ENCODE results near the gene DUSP16.
A peak's percentile ranks its signal among the peaks of the same experiment; 100 is the strongest.

Gene DUSP16

DNA sequence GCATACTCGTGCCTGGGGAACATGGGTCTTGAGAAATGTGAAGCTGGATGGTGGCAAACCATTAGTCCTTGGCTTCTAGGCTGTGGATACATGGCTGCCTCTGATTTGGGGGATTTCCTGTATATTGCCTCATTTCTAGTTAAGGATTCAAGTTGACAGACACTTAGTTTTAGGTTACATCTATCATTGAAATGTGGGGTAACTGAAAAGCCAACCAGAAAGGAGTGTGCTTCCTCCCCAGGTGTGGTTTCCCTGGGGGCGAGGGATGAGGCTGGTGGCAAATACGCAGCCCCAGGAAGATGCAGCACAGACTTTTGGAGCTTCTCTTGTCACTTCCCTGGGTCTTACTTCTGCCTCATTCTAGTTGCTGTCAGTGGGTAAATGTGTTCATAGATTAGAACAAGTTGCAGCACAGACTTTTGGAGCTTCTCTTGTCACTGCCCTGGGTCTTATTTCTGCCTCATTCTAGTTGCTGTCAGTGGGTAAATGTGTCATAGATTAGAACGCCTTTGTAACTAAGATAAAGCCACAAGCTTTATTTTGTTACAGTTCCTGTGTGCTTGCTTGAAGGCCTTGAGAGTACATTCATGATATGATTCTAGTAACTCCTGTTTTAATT is 120.7 kb downstream of the DUSP16 start:
- H3K27ac ChIP-seq = peak overlapping the region; percentile 58 to 80
- TF ChIP-seq, protein P1, sequence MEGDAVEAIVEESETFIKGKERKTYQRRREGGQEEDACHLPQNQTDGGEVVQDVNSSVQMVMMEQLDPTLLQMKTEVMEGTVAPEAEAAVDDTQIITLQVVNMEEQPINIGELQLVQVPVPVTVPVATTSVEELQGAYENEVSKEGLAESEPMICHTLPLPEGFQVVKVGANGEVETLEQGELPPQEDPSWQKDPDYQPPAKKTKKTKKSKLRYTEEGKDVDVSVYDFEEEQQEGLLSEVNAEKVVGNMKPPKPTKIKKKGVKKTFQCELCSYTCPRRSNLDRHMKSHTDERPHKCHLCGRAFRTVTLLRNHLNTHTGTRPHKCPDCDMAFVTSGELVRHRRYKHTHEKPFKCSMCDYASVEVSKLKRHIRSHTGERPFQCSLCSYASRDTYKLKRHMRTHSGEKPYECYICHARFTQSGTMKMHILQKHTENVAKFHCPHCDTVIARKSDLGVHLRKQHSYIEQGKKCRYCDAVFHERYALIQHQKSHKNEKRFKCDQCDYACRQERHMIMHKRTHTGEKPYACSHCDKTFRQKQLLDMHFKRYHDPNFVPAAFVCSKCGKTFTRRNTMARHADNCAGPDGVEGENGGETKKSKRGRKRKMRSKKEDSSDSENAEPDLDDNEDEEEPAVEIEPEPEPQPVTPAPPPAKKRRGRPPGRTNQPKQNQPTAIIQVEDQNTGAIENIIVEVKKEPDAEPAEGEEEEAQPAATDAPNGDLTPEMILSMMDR (IDR thresholded peaks at IDR 0.05) = no peak
- no peak for DNase-seq (ENCODE audit: low spot score)
- H3K4me3 ChIP-seq = no peak overlapping the region

DNA sequence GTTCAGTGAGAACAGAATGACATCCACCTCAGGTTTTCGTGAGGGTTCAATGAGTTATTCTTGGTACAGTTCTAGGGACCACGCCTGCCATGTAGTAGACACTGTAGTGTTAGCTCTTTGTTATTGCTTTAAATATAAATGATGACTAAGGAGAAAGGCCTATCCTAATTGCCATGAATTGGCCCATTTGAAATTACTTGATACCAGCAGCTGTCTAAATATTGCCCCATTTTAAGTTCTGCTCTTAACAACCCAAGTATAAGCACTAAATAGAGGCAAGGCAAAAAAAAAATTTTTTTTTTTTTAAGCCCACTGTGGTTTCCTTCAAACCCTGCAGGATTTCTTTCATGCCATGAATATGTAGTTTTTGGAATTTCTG is 121.2 kb downstream of the DUSP16 start:
- no peak for DNase-seq (ENCODE audit: low spot score)
- TF ChIP-seq, protein P1 (IDR thresholded peaks at IDR 0.05) = no peak
- no peak overlapping the region for H3K4me3 ChIP-seq
- H3K27ac ChIP-seq = no peak overlapping the region

GRCh38 chr12:12440784-12441428 is 121.8 kb downstream of the DUSP16 start:
- H3K4me3 ChIP-seq = no peak overlapping the region
- TF ChIP-seq, protein P1 (IDR thresholded peaks at IDR 0.05) = no peak
- H3K27ac ChIP-seq = peak overlapping the region in 1 of 2 donors; percentile 4
- no peak for DNase-seq (ENCODE audit: low spot score)

GRCh38 chr12:12439636-12440035 is 123.0 kb downstream of the DUSP16 start:
- DNase-seq (ENCODE audit: low spot score) = no peak
- TF ChIP-seq, protein P1 (IDR thresholded peaks at IDR 0.05) = no peak
- no peak overlapping the region for H3K4me3 ChIP-seq
- H3K27ac ChIP-seq = no peak overlapping the region

GRCh38 chr12:12436831-12437345 is 125.8 kb downstream of the DUSP16 start:
- Histone ChIP-seq H3K27ac (no peak overlapping the region), H3K4me3 (no peak overlapping the region)
- DNase-seq (ENCODE audit: low spot score) = no peak
- TF ChIP-seq, protein P1 (IDR thresholded peaks at IDR 0.05) = no peak

DNA sequence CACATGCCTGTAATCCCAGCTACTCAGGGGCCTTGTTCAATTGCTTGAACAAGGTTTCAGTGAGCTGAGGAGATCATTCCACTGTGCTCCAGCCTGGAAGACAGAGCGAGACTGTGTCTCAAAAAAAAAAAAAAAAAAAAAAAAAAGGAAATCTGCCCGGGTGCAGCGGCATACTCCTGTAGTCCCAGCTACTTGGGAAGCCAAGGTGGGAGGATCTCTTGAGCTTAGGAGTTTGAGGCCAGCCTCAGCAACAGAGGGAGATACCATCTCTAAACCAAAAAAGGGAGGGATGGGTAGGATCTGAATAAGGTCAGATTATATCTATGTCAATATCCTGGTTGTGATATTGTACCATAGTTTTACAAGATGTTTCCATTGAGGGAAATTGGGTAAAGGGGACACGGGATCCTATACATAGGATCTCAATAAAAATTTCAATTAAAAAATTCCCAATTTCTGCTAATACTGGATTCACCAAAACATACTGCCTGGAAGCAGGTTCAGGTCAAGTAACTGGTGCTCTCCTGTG is 129.4 kb downstream of the DUSP16 start:
- H3K27ac ChIP-seq = no peak overlapping the region
- TF ChIP-seq, protein P1 (IDR thresholded peaks at IDR 0.05) = no peak
- DNase-seq (ENCODE audit: low spot score) = no peak
- H3K4me3 ChIP-seq = no peak overlapping the region

DNA sequence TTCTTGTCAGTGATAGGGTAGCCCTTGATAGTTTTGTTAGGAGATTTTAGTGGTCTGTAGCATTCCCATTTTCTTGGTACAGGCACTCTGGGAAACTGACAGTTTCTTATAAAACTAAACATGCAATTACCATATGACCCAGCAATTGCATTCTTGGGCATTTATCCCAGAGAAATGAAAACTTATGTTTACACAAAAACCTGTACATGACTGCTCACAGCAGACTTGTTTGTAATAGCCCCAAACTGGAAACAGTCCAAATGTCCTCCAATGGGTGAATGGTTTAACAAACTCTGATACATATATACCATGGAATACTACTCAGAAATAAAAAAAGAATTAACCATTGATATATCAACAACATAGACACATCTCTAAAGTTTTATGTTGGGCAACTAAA is 130.3 kb downstream of the DUSP16 start:
- H3K4me3 ChIP-seq = no peak overlapping the region
- no peak overlapping the region for H3K27ac ChIP-seq
- DNase-seq (ENCODE audit: low spot score) = no peak
- TF ChIP-seq, protein P1 (IDR thresholded peaks at IDR 0.05) = no peak
